ENCODE data around the gene GDI1.
A peak's percentile ranks its signal among the peaks of the same experiment; 100 is the strongest.

GDI1 gene

GRCh38 chrX:154433605-154434004, 3.3 kb upstream of the GDI1 start (continued):
- TF ChIP-seq PRDM10 (tag by site-specific recombination; IDR thresholded peaks at IDR 0.05) (peak; percentile 37; the same call in 1 of the 2 replicates), ZNF701 (tag by site-specific recombination; IDR thresholded peaks at IDR 0.05) (no peak), SCRT2 (tag by site-specific recombination; IDR thresholded peaks at IDR 0.05) (peak; percentile 95), ATF2 (tag by site-specific recombination; IDR thresholded peaks at IDR 0.05; ENCODE audit: low read depth) (0 out of 2 replicates have a peak, but pooled peaks have one; percentile 26), ZNF692 (tag by site-specific recombination; IDR thresholded peaks at IDR 0.05) (0 out of 2 replicates have a peak, but pooled peaks have one; percentile 18), PATZ1 (tag by site-specific recombination; IDR thresholded peaks at IDR 0.05) (0 out of 2 replicates have a peak, but pooled peaks have one; percentile 33), ZIC2 (tag by site-specific recombination; IDR thresholded peaks at IDR 0.05) (peak; percentile 95), ZNF214 (tag by site-specific recombination; IDR thresholded peaks at IDR 0.05; ENCODE audit: borderline replicate concordance) (no peak)

- TF ChIP-seq SCRT1 (tag by site-specific recombination; IDR thresholded peaks at IDR 0.05; ENCODE audit: borderline replicate concordance) (0 out of 2 replicates have a peak, but pooled peaks have one; percentile 11), PRDM2 (tag by site-specific recombination; IDR thresholded peaks at IDR 0.05; ENCODE audit: borderline replicate concordance) (no peak), GLIS2 (tag by site-specific recombination; IDR thresholded peaks at IDR 0.05) (0 out of 2 replicates have a peak, but pooled peaks have one; percentile 7), PRDM10 (tag by site-specific recombination; IDR thresholded peaks at IDR 0.05) (peak; percentile 59), REPIN1 (tag by site-specific recombination; IDR thresholded peaks at IDR 0.05; ENCODE audit: low read depth) (no peak)
- Histone ChIP-seq H3K9me3 (ENCODE audit: control insufficient read depth, insufficient read depth, low read depth, low read length) (no peaks in the 10 kb centered on the region), H3K27ac (ENCODE audit: extremely low read depth, low read depth, low read length) (no peak overlapping the region), H3K36me3 (ENCODE audit: control insufficient read depth in 2 of 2, insufficient read depth in 1 of 2, low read length in 2 of 2) (peaks cover 5 to 71% of the 10 kb centered on the region in 2 experiments; a peak in 2 of 3 replicates), H3K4me3 (ENCODE audit: low read depth, low read length) (no peak overlapping the region), H3K4me1 (ENCODE audit: control insufficient read depth, insufficient read depth, low read length) (no peaks in the 10 kb centered on the region)
- ChIA-PET CTCF (no interaction called here), POLR2A (interaction anchor here (1.3 kb wide), 1 partner anchor 10 kb away, joined by 3 read pairs; no protein-coding TSS in a partner anchor)
Observed at GRCh38 chrX:154434394-154435168, 2.4 kb upstream of the GDI1 start.

Data from HEK293 (cell line).